ENCODE results near the gene PARP3.

Gene PARP3

GRCh38 chr3:51934139-51934850, 7.9 kb upstream of the PARP3 start:
- DNase-seq (ENCODE audit: low read depth), result no peak

GRCh38 chr3:51934991-51935885, 6.9 kb upstream of the PARP3 start:
- no peak for DNase-seq (ENCODE audit: low read depth)

- DNase-seq (ENCODE audit: low read depth), result no peak
Measured at GRCh38 chr3:51935886-51936755, 6.0 kb upstream of the PARP3 start.

- DNase-seq (ENCODE audit: low read depth), result no peak
Measured at GRCh38 chr3:51937014-51937413, 5.1 kb upstream of the PARP3 start.

GRCh38 chr3:51937611-51938450, 4.3 kb upstream of the PARP3 start:
- DNase-seq (ENCODE audit: low read depth), result no peak

- DNase-seq (ENCODE audit: low read depth), result no peak
Measured at GRCh38 chr3:51938780-51939425, 3.3 kb upstream of the PARP3 start.

- no peak for DNase-seq (ENCODE audit: low read depth)
Measured at GRCh38 chr3:51940648-51941462, 1.3 kb upstream of the PARP3 start.

- no peak for DNase-seq (ENCODE audit: low read depth)
Measured at GRCh38 chr3:51941463-51941797, 733 bp upstream of the PARP3 start.

GRCh38 chr3:51942603-51943450, 664 bp downstream of the PARP3 start:
- DNase-seq (ENCODE audit: low read depth), result peak; percentile 60

GRCh38 chr3:51943451-51944391, 1.6 kb downstream of the PARP3 start:
- no peak for DNase-seq (ENCODE audit: low read depth)

GRCh38 chr3:51944451-51945021, 2.4 kb downstream of the PARP3 start:
- no peak for DNase-seq (ENCODE audit: low read depth)

GRCh38 chr3:51945031-51945840, 3.1 kb downstream of the PARP3 start:
- DNase-seq (ENCODE audit: low read depth), result no peak

- no peak for DNase-seq (ENCODE audit: low read depth)
Measured at GRCh38 chr3:51945926-51946705, 4.0 kb downstream of the PARP3 start.

- no peak for DNase-seq (ENCODE audit: low read depth)
Measured at GRCh38 chr3:51946796-51947195, 4.6 kb downstream of the PARP3 start.

GRCh38 chr3:51947215-51947900, 5.2 kb downstream of the PARP3 start:
- DNase-seq (ENCODE audit: low read depth), result no peak
